ENCODE data around the gene ACP5.

DNA sequence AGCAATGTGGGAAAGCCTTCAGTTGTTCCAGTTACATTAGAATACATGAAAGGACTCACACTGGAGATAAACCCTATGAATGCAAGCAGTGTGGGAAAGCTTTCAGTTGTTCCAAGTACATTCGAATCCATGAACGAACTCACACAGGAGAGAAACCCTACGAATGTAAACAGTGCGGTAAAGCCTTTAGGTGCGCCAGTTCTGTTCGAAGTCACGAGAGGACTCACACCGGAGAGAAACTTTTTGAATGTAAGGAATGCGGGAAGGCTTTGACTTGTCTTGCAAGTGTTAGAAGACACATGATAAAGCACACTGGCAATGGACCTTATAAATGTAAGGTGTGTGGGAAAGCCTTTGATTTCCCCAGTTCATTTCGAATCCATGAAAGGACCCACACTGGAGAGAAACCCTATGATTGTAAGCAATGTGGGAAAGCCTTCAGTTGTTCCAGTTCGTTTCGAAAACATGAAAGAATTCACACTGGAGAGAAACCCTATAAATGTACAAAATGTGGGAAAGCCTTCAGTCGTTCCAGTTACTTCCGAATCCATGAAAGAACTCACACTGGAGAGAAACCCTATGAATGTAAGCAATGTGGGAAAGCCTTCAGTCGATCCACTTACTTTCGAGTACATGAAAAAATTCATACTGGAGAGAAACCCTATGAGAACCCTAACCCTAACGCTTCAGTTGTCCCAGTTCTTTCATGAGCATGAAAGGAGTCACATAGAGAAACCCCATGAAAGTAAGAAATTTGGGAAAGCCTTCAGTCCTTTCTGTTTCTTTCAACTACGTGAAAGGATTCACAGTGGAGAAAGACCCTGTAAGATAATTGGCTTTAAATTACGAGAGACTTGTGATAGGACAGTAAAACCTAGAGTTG lies 40.0 kb upstream of the ACP5 start:
- TF ChIP-seq, protein P1, sequence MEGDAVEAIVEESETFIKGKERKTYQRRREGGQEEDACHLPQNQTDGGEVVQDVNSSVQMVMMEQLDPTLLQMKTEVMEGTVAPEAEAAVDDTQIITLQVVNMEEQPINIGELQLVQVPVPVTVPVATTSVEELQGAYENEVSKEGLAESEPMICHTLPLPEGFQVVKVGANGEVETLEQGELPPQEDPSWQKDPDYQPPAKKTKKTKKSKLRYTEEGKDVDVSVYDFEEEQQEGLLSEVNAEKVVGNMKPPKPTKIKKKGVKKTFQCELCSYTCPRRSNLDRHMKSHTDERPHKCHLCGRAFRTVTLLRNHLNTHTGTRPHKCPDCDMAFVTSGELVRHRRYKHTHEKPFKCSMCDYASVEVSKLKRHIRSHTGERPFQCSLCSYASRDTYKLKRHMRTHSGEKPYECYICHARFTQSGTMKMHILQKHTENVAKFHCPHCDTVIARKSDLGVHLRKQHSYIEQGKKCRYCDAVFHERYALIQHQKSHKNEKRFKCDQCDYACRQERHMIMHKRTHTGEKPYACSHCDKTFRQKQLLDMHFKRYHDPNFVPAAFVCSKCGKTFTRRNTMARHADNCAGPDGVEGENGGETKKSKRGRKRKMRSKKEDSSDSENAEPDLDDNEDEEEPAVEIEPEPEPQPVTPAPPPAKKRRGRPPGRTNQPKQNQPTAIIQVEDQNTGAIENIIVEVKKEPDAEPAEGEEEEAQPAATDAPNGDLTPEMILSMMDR (IDR thresholded peaks at IDR 0.05; ENCODE audit: insufficient read depth, low read length) = no peak
- TF ChIP-seq POLR2AphosphoS5 (IDR thresholded peaks at IDR 0.05; ENCODE audit: low read depth) (no peak), GABPA (IDR thresholded peaks at IDR 0.05; ENCODE audit: low read depth) (no peak)
- TF ChIP-seq, protein P2, sequence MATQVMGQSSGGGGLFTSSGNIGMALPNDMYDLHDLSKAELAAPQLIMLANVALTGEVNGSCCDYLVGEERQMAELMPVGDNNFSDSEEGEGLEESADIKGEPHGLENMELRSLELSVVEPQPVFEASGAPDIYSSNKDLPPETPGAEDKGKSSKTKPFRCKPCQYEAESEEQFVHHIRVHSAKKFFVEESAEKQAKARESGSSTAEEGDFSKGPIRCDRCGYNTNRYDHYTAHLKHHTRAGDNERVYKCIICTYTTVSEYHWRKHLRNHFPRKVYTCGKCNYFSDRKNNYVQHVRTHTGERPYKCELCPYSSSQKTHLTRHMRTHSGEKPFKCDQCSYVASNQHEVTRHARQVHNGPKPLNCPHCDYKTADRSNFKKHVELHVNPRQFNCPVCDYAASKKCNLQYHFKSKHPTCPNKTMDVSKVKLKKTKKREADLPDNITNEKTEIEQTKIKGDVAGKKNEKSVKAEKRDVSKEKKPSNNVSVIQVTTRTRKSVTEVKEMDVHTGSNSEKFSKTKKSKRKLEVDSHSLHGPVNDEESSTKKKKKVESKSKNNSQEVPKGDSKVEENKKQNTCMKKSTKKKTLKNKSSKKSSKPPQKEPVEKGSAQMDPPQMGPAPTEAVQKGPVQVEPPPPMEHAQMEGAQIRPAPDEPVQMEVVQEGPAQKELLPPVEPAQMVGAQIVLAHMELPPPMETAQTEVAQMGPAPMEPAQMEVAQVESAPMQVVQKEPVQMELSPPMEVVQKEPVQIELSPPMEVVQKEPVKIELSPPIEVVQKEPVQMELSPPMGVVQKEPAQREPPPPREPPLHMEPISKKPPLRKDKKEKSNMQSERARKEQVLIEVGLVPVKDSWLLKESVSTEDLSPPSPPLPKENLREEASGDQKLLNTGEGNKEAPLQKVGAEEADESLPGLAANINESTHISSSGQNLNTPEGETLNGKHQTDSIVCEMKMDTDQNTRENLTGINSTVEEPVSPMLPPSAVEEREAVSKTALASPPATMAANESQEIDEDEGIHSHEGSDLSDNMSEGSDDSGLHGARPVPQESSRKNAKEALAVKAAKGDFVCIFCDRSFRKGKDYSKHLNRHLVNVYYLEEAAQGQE (IDR thresholded peaks at IDR 0.05; ENCODE audit: insufficient replicate concordance, low read depth) = no peak

Data from HL-60 (cell line).